Measurements from ENCODE around the gene MXRA7.
A peak's percentile ranks its signal among the peaks of the same experiment; 100 is the strongest.

Gene MXRA7

GRCh38 chr17:76736349-76737081, 25.8 kb upstream of the MXRA7 start:
- Mint-ChIP-seq H3K27me3 (ENCODE audit: low read depth, poor library complexity) (peaks cover 3% of the 10 kb centered on the region), H3K4me3 (peak overlapping the region; percentile 99), H3K36me3 (ENCODE audit: low read depth) (peaks cover 47% of the 10 kb centered on the region)

GRCh38 chr17:76735586-76736348, 25.0 kb upstream of the MXRA7 start:
- TF ChIP-seq CTCF (IDR thresholded peaks at IDR 0.05): no peak
- peaks cover 58% of the 10 kb centered on the region for H3K4me1 Mint-ChIP-seq
- DNase-seq: no peak
- H3K27ac Mint-ChIP-seq: peak overlapping the region; percentile 99
- H3K9me3 Mint-ChIP-seq: no peaks in the 10 kb centered on the region
- peaks cover 47% of the 10 kb centered on the region for H3K36me3 Mint-ChIP-seq (ENCODE audit: low read depth)
- peak overlapping the region; percentile 99 for H3K4me3 Mint-ChIP-seq
- peaks cover 3% of the 10 kb centered on the region for H3K27me3 Mint-ChIP-seq (ENCODE audit: low read depth, poor library complexity)

More at GRCh38 chr17:76736349-76737081, 25.8 kb upstream of the MXRA7 start:
- peaks cover 62% of the 10 kb centered on the region for H3K4me1 Mint-ChIP-seq
- no peaks in the 10 kb centered on the region for H3K9me3 Mint-ChIP-seq
- DNase-seq: peak; percentile 75
- TF ChIP-seq CTCF (IDR thresholded peaks at IDR 0.05): no peak
- peak overlapping the region; percentile 99 for H3K27ac Mint-ChIP-seq

GRCh38 chr17:76735006-76735405, 24.2 kb upstream of the MXRA7 start:
- no peak for TF ChIP-seq CTCF (IDR thresholded peaks at IDR 0.05)
- H3K9me3 Mint-ChIP-seq: no peaks in the 10 kb centered on the region
- H3K36me3 Mint-ChIP-seq (ENCODE audit: low read depth): peaks cover 51% of the 10 kb centered on the region
- H3K4me1 Mint-ChIP-seq: peaks cover 51% of the 10 kb centered on the region
- peak overlapping the region; percentile 98 for H3K27ac Mint-ChIP-seq
- no peak for DNase-seq
- H3K27me3 Mint-ChIP-seq (ENCODE audit: low read depth, poor library complexity): peaks cover 3% of the 10 kb centered on the region
- H3K4me3 Mint-ChIP-seq: peak overlapping the region; percentile 99

- no peak for DNase-seq
- Mint-ChIP-seq H3K9me3 (no peaks in the 10 kb centered on the region), H3K4me3 (peak overlapping the region; percentile 99), H3K4me1 (peaks cover 49% of the 10 kb centered on the region), H3K36me3 (ENCODE audit: low read depth) (peaks cover 58% of the 10 kb centered on the region), H3K27me3 (ENCODE audit: low read depth, poor library complexity) (peaks cover 3% of the 10 kb centered on the region), H3K27ac (peak overlapping the region; percentile 87)
- no peak for TF ChIP-seq CTCF (IDR thresholded peaks at IDR 0.05)
These were observed 23.5 kb upstream of the MXRA7 start for GRCh38 chr17:76734080-76734840.

GRCh38 chr17:76733618-76733957, 22.8 kb upstream of the MXRA7 start:
- Mint-ChIP-seq H3K27me3 (ENCODE audit: low read depth, poor library complexity) (peaks cover 3% of the 10 kb centered on the region), H3K27ac (peak overlapping the region; percentile 87), H3K4me3 (peak overlapping the region; percentile 99), H3K4me1 (peaks cover 45% of the 10 kb centered on the region), H3K9me3 (no peaks in the 10 kb centered on the region), H3K36me3 (ENCODE audit: low read depth) (peaks cover 59% of the 10 kb centered on the region)
- no peak for TF ChIP-seq CTCF (IDR thresholded peaks at IDR 0.05)
- no peak for DNase-seq

Data from nephron progenitor cell (in vitro differentiated cells).